Smooth muscle cell (in vitro differentiated cells): Measurements from ENCODE around the gene SCAPER. TPM values are rescaled to one million over a fixed set of nuclear protein-coding genes. Genes with fewer than 3 reads are reported as not detected.

Source experiments
- DNase-seq: peaks from one replicate; lab custom pipeline; 2025; ENCODE audit not compliant: unreplicated experiment; lab: John Stamatoyannopoulos, UW
- H2AFZ ChIP-seq: fragments of 200-600 bp; sonication (generic); 2 replicates; pipeline ENCODE4 v1.6.0; 2016; ENCODE audit warnings: antibody characterized with exemption, low read depth, mild to moderate bottlenecking
- H3F3A ChIP-seq: fragments of 200-600 bp; sonication (generic); 2 replicates; pipeline ENCODE4 v1.6.0; 2017; ENCODE audit warnings: antibody characterized with exemption, low read depth
- H3K27ac ChIP-seq: fragments of 200-600 bp; sonication (generic); 2 replicates; pipeline ENCODE4 v1.5.1; 2016; ENCODE audit warnings: low read depth, mild to moderate bottlenecking
- H3K27me3 ChIP-seq: fragments of 200-600 bp; sonication (generic); 2 replicates; pipeline ENCODE4 v1.6.1; 2016; ENCODE audit warnings: low read depth, mild to moderate bottlenecking
- H3K36me3 ChIP-seq: fragments of 200-600 bp; sonication (generic); 2 replicates; pipeline ENCODE4 v1.5.1; 2016; ENCODE audit warnings: low read depth
- H3K4me1 ChIP-seq: fragments of 200-600 bp; sonication (generic); 2 replicates; pipeline ENCODE4 v1.5.1; 2016; ENCODE audit warnings: low read depth
- H3K4me2 ChIP-seq: fragments of 200-600 bp; sonication (generic); 2 replicates; pipeline ENCODE4 v1.6.0; 2016; ENCODE audit warnings: mild to moderate bottlenecking
- H3K4me3 ChIP-seq: fragments of 200-600 bp; sonication (generic); 2 replicates; pipeline ENCODE4 v1.5.1; 2016; ENCODE audit warnings: mild to moderate bottlenecking
- H3K79me2 ChIP-seq: fragments of 200-600 bp; sonication (generic); 2 replicates; pipeline ENCODE4 v1.6.0; 2016; ENCODE audit warnings: low read depth, mild to moderate bottlenecking
- H3K9ac ChIP-seq: fragments of 200-600 bp; sonication (generic); 2 replicates; pipeline ENCODE4 v1.6.0; 2016; ENCODE audit warnings: low read depth
- H3K9me3 ChIP-seq: fragments of 200-600 bp; sonication (generic); replicated peaks from 2 replicates; pipeline ENCODE4 v1.5.1; 2016; ENCODE audit warnings: low read depth
- H4K20me1 ChIP-seq: fragments of 200-600 bp; sonication (generic); 2 replicates; pipeline ENCODE4 v1.6.0; 2016; ENCODE audit warnings: low read depth
- CTCF ChIP-seq: fragments of 200-600 bp; sonication (generic); IDR thresholded peaks from 2 replicates; pipeline ENCODE4 v1.5.1; 2017; ENCODE audit warnings: borderline replicate concordance, mild to moderate bottlenecking, antibody characterized with exemption; ENCODE audit not compliant: insufficient read depth, poor library complexity, severe bottlenecking
- WGBS: methylation state at CpG from one replicate; pipeline ENCODE4 v1.1.7; 2016; ENCODE audit warnings: low lambda C conversion rate; 5-methylcytosine and 5-hydroxymethylcytosine counted together
- polyA plus RNA-seq: library from polyadenylated mRNA; unstranded; fragments of >200 nt; fragmentation: Nextera tagmentation; extraction: Ambion mirVana; gene quantifications from 2 replicates; pipeline ENCODE4 v1.2.1, GENCODE V29; 2016
- total RNA-seq: library from RNA; depleted of rRNA; stranded (reverse); fragments of >200 nt; gene quantifications from 2 replicates; pipeline ENCODE4 v1.2.3, GENCODE V29; 2014

SCAPER gene
- total and polyA plus RNA-seq, 2 experiments from 2014 or later, result 6.6 to 34.3 TPM

GRCh38 chr15:76359152-76359551 lies 546.0 kb downstream of the SCAPER start:
- Histone ChIP-seq H3K9me3 (no peaks in the 10 kb centered on the region), H3F3A (peaks cover 4% of the 10 kb centered on the region), H3K4me3 (no peak overlapping the region), H3K9ac (no peak overlapping the region), H3K79me2 (no peaks in the 10 kb centered on the region), H3K27me3 (peaks cover 12% of the 10 kb centered on the region), H3K27ac (no peak overlapping the region), H4K20me1 (no peaks in the 10 kb centered on the region), H3K36me3 (no peaks in the 10 kb centered on the region), H3K4me1 (no peaks in the 10 kb centered on the region), H3K4me2 (no peak overlapping the region), H2AFZ (no peak overlapping the region)
- TF ChIP-seq CTCF, result no peak
- WGBS, result 85% methylated on average over 3 of the region's 3 CpGs
- no peak for DNase-seq

GRCh38 chr15:76358453-76358852 lies 546.7 kb downstream of the SCAPER start:
- Histone ChIP-seq H3K27me3 (peaks cover 18% of the 10 kb centered on the region), H4K20me1 (no peaks in the 10 kb centered on the region), H3K36me3 (no peaks in the 10 kb centered on the region), H3K9me3 (no peaks in the 10 kb centered on the region), H3F3A (peaks cover 4% of the 10 kb centered on the region), H3K4me2 (no peak overlapping the region), H3K4me3 (no peak overlapping the region), H3K4me1 (no peaks in the 10 kb centered on the region), H2AFZ (no peak overlapping the region), H3K27ac (no peak overlapping the region), H3K9ac (no peak overlapping the region), H3K79me2 (no peaks in the 10 kb centered on the region)
- no peak for DNase-seq
- WGBS, result 96% methylated on average over 3 of the region's 3 CpGs
- no peak for TF ChIP-seq CTCF

- no peak overlapping the region for H3K9ac ChIP-seq
- no peak overlapping the region for H3K4me3 ChIP-seq
- H3K4me1 ChIP-seq, result no peaks in the 10 kb centered on the region
- H3K4me2 ChIP-seq, result no peak overlapping the region
- no peaks in the 10 kb centered on the region for H3K36me3 ChIP-seq
- no peaks in the 10 kb centered on the region for H3K9me3 ChIP-seq
- no peak overlapping the region for H2AFZ ChIP-seq
- H4K20me1 ChIP-seq, result no peaks in the 10 kb centered on the region
- DNase-seq, result no peak
- no peaks in the 10 kb centered on the region for H3K79me2 ChIP-seq
- 35% methylated on average over 3 of the region's 3 CpGs for WGBS
- peaks cover 4% of the 10 kb centered on the region for H3F3A ChIP-seq
- peaks cover 50% of the 10 kb centered on the region for H3K27me3 ChIP-seq
- H3K27ac ChIP-seq, result no peak overlapping the region
- TF ChIP-seq CTCF, result no peak
These were observed 550.2 kb downstream of the SCAPER start for GRCh38 chr15:76354823-76355440.

GRCh38 chr15:76353903-76354302 lies 551.2 kb downstream of the SCAPER start:
- Histone ChIP-seq H3K4me1 (no peaks in the 10 kb centered on the region), H3K27ac (no peak overlapping the region), H3K4me2 (no peak overlapping the region), H3K36me3 (no peaks in the 10 kb centered on the region), H3K9me3 (no peaks in the 10 kb centered on the region), H2AFZ (no peak overlapping the region), H3K4me3 (peak overlapping the region; percentile 7), H3F3A (peaks cover 4% of the 10 kb centered on the region), H4K20me1 (no peaks in the 10 kb centered on the region), H3K79me2 (no peaks in the 10 kb centered on the region), H3K27me3 (peaks cover 58% of the 10 kb centered on the region), H3K9ac (no peak overlapping the region)
- WGBS, result 88% methylated on average over 10 of the region's 10 CpGs
- no peak for DNase-seq
- no peak for TF ChIP-seq CTCF
